HG03575 (cell line): Measurements from ENCODE around the gene PLCB4.

Source experiments
- ATAC-seq: cut with Tn5 transposase; IDR thresholded peaks from one replicate; pipeline ENCODE4 v1.9.1; 2021; ENCODE audit not compliant: unreplicated experiment, insufficient number of reproducible peaks, low FRiP score; ENCODE audit errors: extremely low read depth

PLCB4 gene

GRCh38 chr20:9281803-9282202, 212.9 kb downstream of the PLCB4 start:
- no peak for ATAC-seq

- ATAC-seq, result no peak
These were observed 216.7 kb downstream of the PLCB4 start for GRCh38 chr20:9285617-9286016.

- no peak for ATAC-seq
These were observed 217.9 kb downstream of the PLCB4 start for GRCh38 chr20:9286501-9287461.

- no peak for ATAC-seq
These were observed 218.9 kb downstream of the PLCB4 start for GRCh38 chr20:9287826-9288225.

GRCh38 chr20:9290331-9290730, 221.4 kb downstream of the PLCB4 start:
- ATAC-seq, result no peak

GRCh38 chr20:9293145-9293544, 224.3 kb downstream of the PLCB4 start:
- no peak for ATAC-seq

GRCh38 chr20:9294041-9294440, 225.2 kb downstream of the PLCB4 start:
- no peak for ATAC-seq

GRCh38 chr20:9298906-9299305, 230.0 kb downstream of the PLCB4 start:
- ATAC-seq, result no peak

GRCh38 chr20:9300080-9300479, 231.2 kb downstream of the PLCB4 start:
- no peak for ATAC-seq

GRCh38 chr20:9300534-9300933, 231.6 kb downstream of the PLCB4 start:
- no peak for ATAC-seq

GRCh38 chr20:9301129-9302090, 232.5 kb downstream of the PLCB4 start:
- ATAC-seq, result no peak

- no peak for ATAC-seq
These were observed 233.2 kb downstream of the PLCB4 start for GRCh38 chr20:9302091-9302462.

GRCh38 chr20:9306521-9306920, 237.6 kb downstream of the PLCB4 start:
- no peak for ATAC-seq

GRCh38 chr20:9308056-9308455, 239.2 kb downstream of the PLCB4 start:
- ATAC-seq, result no peak

- no peak for ATAC-seq
These were observed 242.2 kb downstream of the PLCB4 start for GRCh38 chr20:9311132-9311531.

- no peak for ATAC-seq
These were observed 250.9 kb downstream of the PLCB4 start for GRCh38 chr20:9319687-9320384.

- no peak for ATAC-seq
These were observed 252.1 kb downstream of the PLCB4 start for GRCh38 chr20:9321007-9321406.

GRCh38 chr20:9322661-9323060, 253.8 kb downstream of the PLCB4 start:
- ATAC-seq, result no peak

- ATAC-seq, result no peak
These were observed 254.7 kb downstream of the PLCB4 start for GRCh38 chr20:9323622-9324021.
